Fibroblast of mammary gland (primary cell): ENCODE data around the gene EMILIN1.

Source experiments
- DNase-seq: peaks from one replicate; pipeline ENCODE4 v3.0.0-alpha.2; 2010; ENCODE audit warnings: low read depth
- H3K4me3 ChIP-seq: 2 replicates; pipeline ENCODE4 v1.5.1; 2011; ENCODE audit warnings: low read depth, mild to moderate bottlenecking, low read length, moderate library complexity; ENCODE audit not compliant: control insufficient read depth
- CTCF ChIP-seq: conservative IDR thresholded peaks from 2 replicates; pipeline ENCODE4 v1.5.1; 2011; ENCODE audit warnings: low read depth, low read length, inconsistent platforms; ENCODE audit not compliant: control insufficient read depth, insufficient read depth

EMILIN1 gene

GRCh38 chr2:27125104-27125503 lies 46.7 kb downstream of the EMILIN1 start:
- DNase-seq, result no peak
- no peak overlapping the region for H3K4me3 ChIP-seq
- TF ChIP-seq CTCF, result no peak

DNA sequence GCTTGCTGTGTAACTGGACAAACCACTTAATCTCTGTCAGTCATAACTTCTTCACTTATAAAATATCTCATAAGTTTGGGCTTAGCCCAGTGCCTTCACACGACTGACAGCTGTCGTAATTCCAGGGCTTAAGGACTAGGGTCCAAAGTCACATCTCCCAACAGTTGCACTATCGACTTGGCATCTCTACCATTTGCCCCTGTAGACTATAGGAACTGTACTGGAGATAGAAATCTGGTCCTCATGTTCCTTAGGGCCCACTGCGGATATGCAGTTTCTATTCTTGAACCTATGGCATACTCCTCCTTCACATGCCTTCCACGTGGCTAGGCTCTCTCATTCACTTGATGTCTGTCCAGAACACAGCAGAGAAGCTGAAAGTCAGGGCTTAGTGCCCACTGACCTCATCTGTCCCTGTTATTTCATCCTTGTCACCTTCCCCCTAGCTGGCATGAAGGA lies 47.9 kb downstream of the EMILIN1 start:
- DNase-seq, result no peak
- TF ChIP-seq CTCF, result no peak
- no peak overlapping the region for H3K4me3 ChIP-seq

- DNase-seq, result no peak
- H3K4me3 ChIP-seq, result no peak overlapping the region
- TF ChIP-seq CTCF, result no peak
Measured at GRCh38 chr2:27127883-27128667, 49.7 kb downstream of the EMILIN1 start.

- H3K4me3 ChIP-seq, result no peak overlapping the region
- no peak for DNase-seq
- TF ChIP-seq CTCF, result no peak
Measured at GRCh38 chr2:27128668-27129571, 50.5 kb downstream of the EMILIN1 start.

- no peak for DNase-seq
- no peak overlapping the region for H3K4me3 ChIP-seq
- no peak for TF ChIP-seq CTCF
Measured at GRCh38 chr2:27130396-27130795, 52.0 kb downstream of the EMILIN1 start.

GRCh38 chr2:27131429-27131828 lies 53.0 kb downstream of the EMILIN1 start:
- DNase-seq, result no peak
- no peak for TF ChIP-seq CTCF
- H3K4me3 ChIP-seq, result no peak overlapping the region
